Smooth muscle cell (in vitro differentiated cells): ENCODE results near the gene LEKR1. TPM values are rescaled to one million over a fixed set of nuclear protein-coding genes. Genes with fewer than 3 reads are reported as not detected.

Experiments used
- DNase-seq: peaks from one replicate; lab custom pipeline; 2025; ENCODE audit not compliant: unreplicated experiment; lab: John Stamatoyannopoulos, UW
- H2AFZ ChIP-seq: fragments of 200-600 bp; sonication (generic); 2 replicates; pipeline ENCODE4 v1.6.0; 2016; ENCODE audit warnings: antibody characterized with exemption, low read depth, mild to moderate bottlenecking
- H3F3A ChIP-seq: fragments of 200-600 bp; sonication (generic); 2 replicates; pipeline ENCODE4 v1.6.0; 2017; ENCODE audit warnings: antibody characterized with exemption, low read depth
- H3K27ac ChIP-seq: fragments of 200-600 bp; sonication (generic); 2 replicates; pipeline ENCODE4 v1.5.1; 2016; ENCODE audit warnings: low read depth, mild to moderate bottlenecking
- H3K27me3 ChIP-seq: fragments of 200-600 bp; sonication (generic); 2 replicates; pipeline ENCODE4 v1.6.1; 2016; ENCODE audit warnings: low read depth, mild to moderate bottlenecking
- H3K36me3 ChIP-seq: fragments of 200-600 bp; sonication (generic); 2 replicates; pipeline ENCODE4 v1.5.1; 2016; ENCODE audit warnings: low read depth
- H3K4me1 ChIP-seq: fragments of 200-600 bp; sonication (generic); 2 replicates; pipeline ENCODE4 v1.5.1; 2016; ENCODE audit warnings: low read depth
- H3K4me2 ChIP-seq: fragments of 200-600 bp; sonication (generic); 2 replicates; pipeline ENCODE4 v1.6.0; 2016; ENCODE audit warnings: mild to moderate bottlenecking
- H3K4me3 ChIP-seq: fragments of 200-600 bp; sonication (generic); 2 replicates; pipeline ENCODE4 v1.5.1; 2016; ENCODE audit warnings: mild to moderate bottlenecking
- H3K79me2 ChIP-seq: fragments of 200-600 bp; sonication (generic); 2 replicates; pipeline ENCODE4 v1.6.0; 2016; ENCODE audit warnings: low read depth, mild to moderate bottlenecking
- H3K9ac ChIP-seq: fragments of 200-600 bp; sonication (generic); 2 replicates; pipeline ENCODE4 v1.6.0; 2016; ENCODE audit warnings: low read depth
- H3K9me3 ChIP-seq: fragments of 200-600 bp; sonication (generic); replicated peaks from 2 replicates; pipeline ENCODE4 v1.5.1; 2016; ENCODE audit warnings: low read depth
- H4K20me1 ChIP-seq: fragments of 200-600 bp; sonication (generic); 2 replicates; pipeline ENCODE4 v1.6.0; 2016; ENCODE audit warnings: low read depth
- CTCF ChIP-seq: fragments of 200-600 bp; sonication (generic); IDR thresholded peaks from 2 replicates; pipeline ENCODE4 v1.5.1; 2017; ENCODE audit warnings: borderline replicate concordance, mild to moderate bottlenecking, antibody characterized with exemption; ENCODE audit not compliant: insufficient read depth, poor library complexity, severe bottlenecking
- WGBS: methylation state at CpG from one replicate; pipeline ENCODE4 v1.1.7; 2016; ENCODE audit warnings: low lambda C conversion rate; 5-methylcytosine and 5-hydroxymethylcytosine counted together
- polyA plus RNA-seq: library from polyadenylated mRNA; unstranded; fragments of >200 nt; fragmentation: Nextera tagmentation; extraction: Ambion mirVana; gene quantifications from 2 replicates; pipeline ENCODE4 v1.2.1, GENCODE V29; 2016
- total RNA-seq: library from RNA; depleted of rRNA; stranded (reverse); fragments of >200 nt; gene quantifications from 2 replicates; pipeline ENCODE4 v1.2.3, GENCODE V29; 2014

The LEKR1 gene
- total and polyA plus RNA-seq, 2 experiments from 2014 or later = 1.3 to 2.3 TPM

- H3K27ac ChIP-seq = no peak overlapping the region
- no peak for TF ChIP-seq CTCF
- H3K9me3 ChIP-seq = no peaks in the 10 kb centered on the region
- no peaks in the 10 kb centered on the region for H3K27me3 ChIP-seq
- H3K4me3 ChIP-seq = no peak overlapping the region
- H4K20me1 ChIP-seq = no peaks in the 10 kb centered on the region
- DNase-seq = no peak
- H3K4me2 ChIP-seq = no peak overlapping the region
- no peaks in the 10 kb centered on the region for H3F3A ChIP-seq
- no peaks in the 10 kb centered on the region for H3K79me2 ChIP-seq
- H3K36me3 ChIP-seq = no peaks in the 10 kb centered on the region
- H2AFZ ChIP-seq = no peak overlapping the region
- H3K4me1 ChIP-seq = no peaks in the 10 kb centered on the region
- no peak overlapping the region for H3K9ac ChIP-seq
Measured at GRCh38 chr3:157051591-157051990, 225.4 kb downstream of the LEKR1 start.

- no peaks in the 10 kb centered on the region for H3K4me1 ChIP-seq
- no peaks in the 10 kb centered on the region for H3K79me2 ChIP-seq
- no peaks in the 10 kb centered on the region for H4K20me1 ChIP-seq
- no peak overlapping the region for H2AFZ ChIP-seq
- no peak overlapping the region for H3K9ac ChIP-seq
- TF ChIP-seq CTCF = no peak
- no peaks in the 10 kb centered on the region for H3F3A ChIP-seq
- H3K4me3 ChIP-seq = no peak overlapping the region
- no peaks in the 10 kb centered on the region for H3K36me3 ChIP-seq
- H3K4me2 ChIP-seq = no peak overlapping the region
- H3K9me3 ChIP-seq = no peaks in the 10 kb centered on the region
- no peaks in the 10 kb centered on the region for H3K27me3 ChIP-seq
- no peak overlapping the region for H3K27ac ChIP-seq
- WGBS = 90% methylated on average over 1 of the region's 1 CpG
- no peak for DNase-seq
Measured at GRCh38 chr3:157056035-157056434, 229.9 kb downstream of the LEKR1 start.

- Histone ChIP-seq H3K9ac (no peak overlapping the region), H3K4me1 (no peaks in the 10 kb centered on the region), H3F3A (no peaks in the 10 kb centered on the region), H3K27me3 (no peaks in the 10 kb centered on the region), H3K79me2 (no peaks in the 10 kb centered on the region), H3K4me2 (no peak overlapping the region), H3K4me3 (no peak overlapping the region), H3K36me3 (no peaks in the 10 kb centered on the region), H4K20me1 (no peaks in the 10 kb centered on the region), H3K9me3 (no peaks in the 10 kb centered on the region), H2AFZ (no peak overlapping the region), H3K27ac (no peak overlapping the region)
- TF ChIP-seq CTCF = no peak
- WGBS = 95% methylated on average over 2 of the region's 2 CpGs
- no peak for DNase-seq
Measured at GRCh38 chr3:157058392-157059071, 232.4 kb downstream of the LEKR1 start.

GRCh38 chr3:157059181-157059580 lies 233.0 kb downstream of the LEKR1 start:
- DNase-seq = no peak
- 88% methylated on average over 1 of the region's 1 CpG for WGBS
- H3K4me2 ChIP-seq = no peak overlapping the region
- no peak overlapping the region for H3K27ac ChIP-seq
- H2AFZ ChIP-seq = no peak overlapping the region
- no peak overlapping the region for H3K4me3 ChIP-seq
- H3K4me1 ChIP-seq = no peaks in the 10 kb centered on the region
- H3K9me3 ChIP-seq = no peaks in the 10 kb centered on the region
- no peaks in the 10 kb centered on the region for H3K79me2 ChIP-seq
- H4K20me1 ChIP-seq = no peaks in the 10 kb centered on the region
- H3F3A ChIP-seq = no peaks in the 10 kb centered on the region
- H3K9ac ChIP-seq = no peak overlapping the region
- no peak for TF ChIP-seq CTCF
- H3K27me3 ChIP-seq = no peaks in the 10 kb centered on the region
- H3K36me3 ChIP-seq = no peaks in the 10 kb centered on the region
